Endothelial cell of umbilical vein (primary cell): ENCODE measurements around the gene CAPN15. TPM values are rescaled to one million over a fixed set of nuclear protein-coding genes. Genes with fewer than 3 reads are reported as not detected.

Experiments
- BruUV-seq: library from RNA; stranded (reverse); fragments of 400-500 nt; replicated peaks from 2 replicates; lab custom pipeline; 2021; lab: Mats Ljungman, UMichigan
- CTCF ChIA-PET: fragments of 300-600, 350-600 bp; sonication (Branson Sonifier 250); formaldehyde crosslinking; loops from one replicate; lab custom pipeline; 2021; ENCODE audit warnings: antibody characterized with exemption, inconsistent platforms; lab: Charles Lee
- POLR2A ChIA-PET: fragments of 300-600, 350-600 bp; sonication (Branson Sonifier 250); formaldehyde crosslinking; loops from one replicate; lab custom pipeline; 2021; ENCODE audit warnings: antibody characterized with exemption, inconsistent platforms; lab: Charles Lee
- DNase-seq: peaks from one replicate; pipeline ENCODE4 v3.0.0-alpha.2; 2011; ENCODE audit warnings: low read depth, low spot score
- FAIRE-seq: peaks from 2 replicates; lab custom pipeline; 2011; peaks lifted over from hg19 to GRCh38; lab: Jason Lieb, UNC
- H2AFZ ChIP-seq: 2 replicates; pipeline ENCODE4 v1.6.0; 2012; ENCODE audit warnings: low read depth, low read length, control low read depth, inconsistent platforms
- H3K27ac ChIP-seq: 2 replicates; pipeline ENCODE4 v1.5.1; 2011; ENCODE audit warnings: low read depth, mild to moderate bottlenecking, control low read depth, low read length, moderate library complexity; ENCODE audit not compliant: insufficient read depth
- H3K27me3 ChIP-seq, 2 experiments: 2 replicates each; pipeline versions ENCODE4 v1.6.0 to v1.6.1; 2011; ENCODE audit warnings: low read length in 2 of 2, mixed read lengths in 1 of 2; ENCODE audit not compliant: control insufficient read depth in 2 of 2, insufficient read depth in 2 of 2
- H3K36me3 ChIP-seq, 2 experiments: 2 replicates in 1 of 2; 3 replicates in 1 of 2; pipeline ENCODE4 v1.5.1; 2011; ENCODE audit warnings: low read length in 2 of 2, mild to moderate bottlenecking in 1 of 2, moderate library complexity in 1 of 2; ENCODE audit not compliant: control insufficient read depth in 2 of 2, insufficient read depth in 2 of 2; ENCODE audit errors: extremely low read depth in 1 of 2
- H3K4me1 ChIP-seq: 3 replicates; pipeline ENCODE4 v1.5.1; 2011; ENCODE audit warnings: mild to moderate bottlenecking, low read length; ENCODE audit not compliant: control insufficient read depth, insufficient read depth; ENCODE audit errors: extremely low read depth
- H3K4me2 ChIP-seq: 2 replicates; pipeline ENCODE4 v1.6.1; 2011; ENCODE audit warnings: low read length, control low read depth, mixed read lengths; ENCODE audit not compliant: insufficient read depth
- H3K4me3 ChIP-seq, 3 experiments: fragments of 200-600 bp in 1 of 3; sonication (generic), shearing (Covaris generic) in 1 of 3; replicated peaks in 1 of 3; 2 replicates each; pipeline ENCODE4 v1.5.1; 2011 to 2016; ENCODE audit warnings: control low read depth in 3 of 3, low read length in 3 of 3, mild to moderate bottlenecking in 2 of 3, inconsistent platforms in 1 of 3, low read depth in 1 of 3, moderate library complexity in 1 of 3; ENCODE audit not compliant: insufficient read depth in 1 of 3
- H3K79me2 ChIP-seq: 2 replicates; pipeline ENCODE4 v1.6.0; 2012; ENCODE audit warnings: low read length, inconsistent platforms; ENCODE audit not compliant: control insufficient read depth, insufficient read depth
- H3K9ac ChIP-seq: replicated peaks from 2 replicates; pipeline ENCODE3; 2011; ENCODE audit warnings: low read length, control low read depth; ENCODE audit not compliant: insufficient read depth; ENCODE audit errors: extremely low read depth
- H3K9me1 ChIP-seq: replicated peaks from 3 replicates; pipeline ENCODE4 v1.6.0; 2011; ENCODE audit warnings: mild to moderate bottlenecking, low read length; ENCODE audit not compliant: control insufficient read depth, insufficient read depth; ENCODE audit errors: extremely low read depth
- H3K9me3 ChIP-seq: replicated peaks from 2 replicates; pipeline ENCODE4 v1.5.1; 2012; ENCODE audit warnings: low read length, inconsistent platforms; ENCODE audit not compliant: control insufficient read depth, insufficient read depth
- H4K20me1 ChIP-seq: replicated peaks from 2 replicates; pipeline ENCODE3; 2011; ENCODE audit warnings: mild to moderate bottlenecking, low read length; ENCODE audit not compliant: control insufficient read depth, insufficient read depth; ENCODE audit errors: extremely low read depth
- CTCF ChIP-seq, 2 donors: IDR thresholded peaks; 1 replicate in 1 of 2; 2 replicates in 1 of 2; pipeline ENCODE4 v1.5.1; 2011; ENCODE audit warnings: low read length in 2 of 2, mild to moderate bottlenecking in 2 of 2, moderate library complexity in 2 of 2, control low read depth in 1 of 2, inconsistent platforms in 1 of 2, low read depth in 1 of 2; ENCODE audit not compliant: insufficient read depth in 1 of 2; ENCODE audit errors: extremely low read depth in 1 of 2
- EZH2 ChIP-seq: IDR thresholded peaks from 2 replicates; pipeline ENCODE4 v1.6.1; 2012; ENCODE audit warnings: borderline replicate concordance, low read depth, mild to moderate bottlenecking, moderate library complexity, low read length, inconsistent platforms; ENCODE audit not compliant: severe bottlenecking
- FOS ChIP-seq: IDR thresholded peaks from 2 replicates; pipeline ENCODE4 v1.6.1; 2011; ENCODE audit warnings: mild to moderate bottlenecking, low read length, moderate library complexity, borderline replicate concordance; ENCODE audit not compliant: insufficient read depth
- GATA2 ChIP-seq: IDR thresholded peaks from 2 replicates; pipeline ENCODE4 v1.7.0; 2011; ENCODE audit warnings: low read depth, mild to moderate bottlenecking, moderate library complexity, mixed read lengths, low read length; ENCODE audit not compliant: insufficient read length, insufficient read depth
- JUN ChIP-seq: IDR thresholded peaks from 2 replicates; pipeline ENCODE4 v1.6.1; 2011; ENCODE audit warnings: borderline replicate concordance, low read depth; ENCODE audit not compliant: insufficient read length, insufficient read depth
- MAX ChIP-seq: IDR thresholded peaks from 2 replicates; pipeline ENCODE4 v1.6.1; 2011; ENCODE audit not compliant: insufficient read depth, insufficient read length
- MYC ChIP-seq: IDR thresholded peaks from one replicate; pipeline ENCODE4 v1.6.1; 2011; ENCODE audit warnings: mild to moderate bottlenecking, low read depth, low read length
- POLR2A ChIP-seq: IDR thresholded peaks from 2 replicates; pipeline ENCODE4 v1.6.1; 2012; ENCODE audit warnings: low read depth, mild to moderate bottlenecking, control low read depth, low read length
- POLR2AphosphoS5 ChIP-seq: IDR thresholded peaks from 2 replicates; pipeline ENCODE4 v1.6.1; 2012; ENCODE audit warnings: low read depth, mild to moderate bottlenecking, control low read depth, low read length, moderate library complexity; ENCODE audit not compliant: insufficient read depth
- dilution Hi-C: fragments of 300-500 bp; cut with MboI; formaldehyde crosslinking; loops from one replicate; pipeline ENCODE4 v1.15.0; 2019; ENCODE audit warnings: low sequenced_read_pairs; ENCODE audit not compliant: extremely low pct_ligation_motif_present
- intact Hi-C: fragments of 100-400 bp; cut with micrococcal nuclease; formaldehyde crosslinking; loops from one replicate; pipeline ENCODE4 v1.10.0; 2022
- polyA plus RNA-seq, 4 experiments: library from polyadenylated mRNA; depleted of rRNA in 3 of 4; stranded (reverse) in 3 of 4; unstranded in 1 of 4; fragments of >200 nt; gene quantifications; 2 replicates each; pipeline versions ENCODE4 v1.2.1 to v1.2.3, GENCODE V29; 2011 to 2012; ENCODE audit warnings: missing spikeins in 1 of 4
- total RNA-seq: library from RNA; stranded (reverse); gene quantifications from 2 replicates; pipeline ENCODE4 v1.2.3, GENCODE V29; 2021

CAPN15 gene
- total and polyA plus RNA-seq, 2 donors (not counting 3 experiments of a cell fraction or from before 2014, with no cell fraction given): 33.9 to 65.0 TPM

GRCh38 chr16:522320-523096 is 5.0 kb upstream of the CAPN15 start:
- BruUV-seq: no TSS peak
- Histone ChIP-seq H2AFZ (no peak overlapping the region), H3K4me3 (no peak overlapping the region), H3K27me3 (no peaks in the 10 kb centered on the region), H3K9me3 (no peaks in the 10 kb centered on the region), H3K4me2 (no peak overlapping the region), H3K27ac (no peak overlapping the region), H3K79me2 (peaks cover 12% of the 10 kb centered on the region), H3K9ac (no peak overlapping the region), H4K20me1 (no peaks in the 10 kb centered on the region), H3K9me1 (no peaks in the 10 kb centered on the region), H3K36me3 (peaks cover 0 to 15% of the 10 kb centered on the region in 2 experiments), H3K4me1 (peaks cover 18% of the 10 kb centered on the region)
- ChIA-PET CTCF (no interaction called here), POLR2A (no interaction called here)
- intact Hi-C loops (no loop called here), dilution Hi-C loops (no loop called here)
- DNase-seq (no peak), FAIRE-seq (no peak)
- no peak for TF ChIP-seq MYC
- TF ChIP-seq EZH2: no peak
- peak; percentile 11 for TF ChIP-seq POLR2AphosphoS5

- intact Hi-C loops (no loop called here), dilution Hi-C loops (no loop called here)
- Histone ChIP-seq H3K36me3 (peaks cover 0 to 15% of the 10 kb centered on the region in 2 experiments), H3K9ac (no peak overlapping the region), H3K27ac (no peak overlapping the region), H4K20me1 (no peaks in the 10 kb centered on the region), H3K4me2 (no peak overlapping the region), H2AFZ (no peak overlapping the region), H3K4me3 (no peak overlapping the region), H3K27me3 (no peaks in the 10 kb centered on the region), H3K79me2 (peaks cover 14% of the 10 kb centered on the region), H3K4me1 (peaks cover 18% of the 10 kb centered on the region), H3K9me1 (no peaks in the 10 kb centered on the region), H3K9me3 (no peaks in the 10 kb centered on the region)
- TF ChIP-seq GATA2 (no peak), MYC (no peak), JUN (no peak), FOS (no peak), POLR2A (no peak), CTCF (IDR thresholded peaks at IDR 0.05; ENCODE audit: extremely low read depth in 1 of 2, insufficient read depth in 1 of 2, low read depth in 1 of 2, low read length in 2 of 2) (no peak), POLR2AphosphoS5 (no peak), MAX (no peak), EZH2 (no peak)
- CTCF ChIA-PET: no interaction called here
- no peak for FAIRE-seq
- no peak for DNase-seq
- no TSS peak for BruUV-seq
- POLR2A ChIA-PET: no interaction called here
Measured at GRCh38 chr16:523097-523741, 4.3 kb upstream of the CAPN15 start.
